ENCODE measurements around the gene RPRM.
"Not testable (repeated sequence)": the region's sequence is repeated elsewhere in the genome, so short reads cannot be mapped to it uniquely, and the experiment has no call there.

RPRM gene

GRCh38 chr2:153478289-153479261 is at the start of gene RPRM:
RPRM (minus strand) TSS chr2:153478762; CDS start chr2:153478565, 197 bp downstream.
- DNase-seq, result peak; percentile 17

GRCh38 chr2:153519257-153519875 is 40.8 kb upstream of the RPRM start:
- no peak for DNase-seq

GRCh38 chr2:153512331-153512730 is 33.8 kb upstream of the RPRM start:
- no peak for DNase-seq

- no peak for DNase-seq
These were observed 32.4 kb upstream of the RPRM start for GRCh38 chr2:153510996-153511395.

GRCh38 chr2:153509133-153509532 is 30.6 kb upstream of the RPRM start:
- no peak for DNase-seq

GRCh38 chr2:153506499-153506898 is 27.9 kb upstream of the RPRM start:
- not testable (repeated sequence) for DNase-seq

- DNase-seq, result no peak
These were observed 20.9 kb upstream of the RPRM start for GRCh38 chr2:153499439-153499838.

GRCh38 chr2:153497938-153498629 is 19.5 kb upstream of the RPRM start:
- DNase-seq, result no peak

GRCh38 chr2:153495725-153496124 is 17.2 kb upstream of the RPRM start:
- no peak for DNase-seq

- no peak for DNase-seq
These were observed 9.5 kb upstream of the RPRM start for GRCh38 chr2:153488072-153488471.

- no peak for DNase-seq
These were observed 8.9 kb upstream of the RPRM start for GRCh38 chr2:153487448-153487847.

GRCh38 chr2:153479573-153479972 is 1.0 kb upstream of the RPRM start:
- DNase-seq, result no peak

- no peak for DNase-seq
These were observed 800 bp downstream of the RPRM start for GRCh38 chr2:153477636-153478288.

- no peak for DNase-seq
These were observed 1.5 kb downstream of the RPRM start for GRCh38 chr2:153476816-153477635.

GRCh38 chr2:153476491-153476815 is 2.1 kb downstream of the RPRM start:
- no peak for DNase-seq

- DNase-seq, result no peak
These were observed 3.6 kb downstream of the RPRM start for GRCh38 chr2:153474876-153475435.

- no peak for DNase-seq
These were observed 4.2 kb downstream of the RPRM start for GRCh38 chr2:153474407-153474806.

- DNase-seq, result no peak
These were observed 7.7 kb downstream of the RPRM start for GRCh38 chr2:153470867-153471266.

GRCh38 chr2:153464395-153464794 is 14.2 kb downstream of the RPRM start:
- DNase-seq, result no peak

GRCh38 chr2:153462338-153462859 is 16.2 kb downstream of the RPRM start:
- no peak for DNase-seq

- DNase-seq, result no peak
These were observed 17.1 kb downstream of the RPRM start for GRCh38 chr2:153461453-153461852.

GRCh38 chr2:153455861-153456260 is 22.7 kb downstream of the RPRM start:
- no peak for DNase-seq

All from NCI-H1436 treated with DMSO at 0.1 percent for 48 hours (cell line).